IgD-negative memory B cell (primary cell): Measurements from ENCODE around the gene RNF223. TPM values are rescaled to one million over a fixed set of nuclear protein-coding genes. Genes with fewer than 3 reads are reported as not detected.
"Not testable (repeated sequence)": the region's sequence is repeated elsewhere in the genome, so short reads cannot be mapped to it uniquely, and the experiment has no call there.

ENCODE experiments used
- H3K27ac Mint-ChIP-seq, 3 donors: one replicate each; pipeline ENCODE4 v1.8.0; 2020 to 2022; ENCODE audit warnings: mild to moderate bottlenecking in 3 of 3, mixed read lengths in 3 of 3, moderate library complexity in 1 of 3
- H3K27me3 Mint-ChIP-seq: one replicate; pipeline ENCODE4 v1.8.0; 2021; ENCODE audit warnings: mixed read lengths
- H3K36me3 Mint-ChIP-seq: one replicate; pipeline ENCODE4 v1.8.0; 2020; ENCODE audit warnings: mild to moderate bottlenecking, mixed read lengths
- H3K4me1 Mint-ChIP-seq, 3 donors: one replicate each; pipeline ENCODE4 v1.8.0; 2020 to 2022; ENCODE audit warnings: mixed read lengths in 3 of 3, mild to moderate bottlenecking in 1 of 3
- H3K4me3 Mint-ChIP-seq, 4 donors: one replicate each; pipeline ENCODE4 v1.8.0; 2020 to 2022; ENCODE audit warnings: mild to moderate bottlenecking in 4 of 4, mixed read lengths in 4 of 4, moderate library complexity in 3 of 4
- H3K9me3 Mint-ChIP-seq, 3 donors: one replicate each; pipeline ENCODE4 v1.8.0; 2020 to 2021; ENCODE audit warnings: mixed read lengths in 3 of 3, mild to moderate bottlenecking in 1 of 3
- polyA plus RNA-seq: library from polyadenylated mRNA; unstranded; fragments of 300-500 nt; fragmentation: Illumina TruSeq; gene quantifications from one replicate; pipeline ENCODE4 v1.2.3, GENCODE V29; 2021

Gene RNF223
- polyA plus RNA-seq, 1 donor from 2014 or later, result not detected

- Mint-ChIP-seq H3K4me3 (peak overlapping the region in 2 of 4 donors; percentile 68 to 88), H3K36me3 (no peaks in the 10 kb centered on the region), H3K27me3 (peaks cover 6% of the 10 kb centered on the region), H3K4me1 (peaks cover 6 to 19% (median 17%) of the 10 kb centered on the region in 3 donors), H3K9me3 (no peaks in the 10 kb centered on the region), H3K27ac (peak overlapping the region in 1 of 3 donors; percentile 39)
Measured at GRCh38 chr1:1034439-1034781, 39.7 kb downstream of the RNF223 start.

DNA sequence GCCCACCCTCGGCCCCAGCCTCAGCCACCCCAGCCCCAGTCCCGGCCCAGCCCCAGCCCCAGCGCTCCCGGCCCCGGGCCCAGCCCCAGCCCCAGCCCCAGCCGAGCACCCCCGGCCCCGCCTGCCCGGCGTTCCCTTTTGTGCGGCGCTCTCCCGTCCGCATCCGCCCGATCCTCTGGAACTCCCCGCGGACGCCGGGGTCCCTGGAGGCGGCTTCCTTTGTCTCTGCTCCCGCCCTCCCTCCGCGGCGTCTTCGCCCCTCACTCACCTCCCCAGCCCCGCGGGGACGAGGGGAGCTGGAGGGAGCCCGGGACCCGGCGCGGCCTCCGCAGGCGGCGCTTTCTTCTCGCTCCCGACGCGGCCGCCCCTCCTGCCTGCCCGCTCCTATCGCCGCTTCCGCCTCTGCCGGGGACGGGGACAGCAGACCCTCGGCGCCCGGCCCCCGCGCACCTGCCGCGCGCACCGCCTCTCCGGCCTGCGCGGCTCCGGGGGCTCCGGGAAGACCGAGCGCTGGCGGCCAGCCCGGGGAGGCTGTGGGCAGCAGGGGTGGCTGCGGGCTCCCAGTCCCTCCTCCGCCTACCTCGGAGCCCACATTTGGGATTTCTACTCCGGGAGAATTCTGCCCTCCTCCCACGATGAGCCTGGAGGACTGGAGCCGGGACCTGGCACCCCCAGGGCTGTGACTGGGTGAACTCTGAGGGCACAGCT is 40.2 kb downstream of the RNF223 start:
- Mint-ChIP-seq H3K27ac (peak overlapping the region in 1 of 3 donors; percentile 39), H3K4me3 (peak overlapping the region in 2 of 4 donors; percentile 54 to 68), H3K27me3 (peaks cover 6% of the 10 kb centered on the region), H3K36me3 (no peaks in the 10 kb centered on the region), H3K9me3 (no peaks in the 10 kb centered on the region), H3K4me1 (peaks cover 5 to 15% (median 12%) of the 10 kb centered on the region in 3 donors)

GRCh38 chr1:1033009-1033587 is 41.0 kb downstream of the RNF223 start:
- H3K36me3 Mint-ChIP-seq, result no peaks in the 10 kb centered on the region
- H3K4me3 Mint-ChIP-seq, result peak overlapping the region in 3 of 4 donors; percentile 54 to 63 (median 62)
- H3K9me3 Mint-ChIP-seq, result no peaks in the 10 kb centered on the region
- H3K27ac Mint-ChIP-seq, result no peak overlapping the region
- peaks cover 0 to 10% (median 9%) of the 10 kb centered on the region in 3 donors for H3K4me1 Mint-ChIP-seq
- H3K27me3 Mint-ChIP-seq, result peaks cover 6% of the 10 kb centered on the region

DNA sequence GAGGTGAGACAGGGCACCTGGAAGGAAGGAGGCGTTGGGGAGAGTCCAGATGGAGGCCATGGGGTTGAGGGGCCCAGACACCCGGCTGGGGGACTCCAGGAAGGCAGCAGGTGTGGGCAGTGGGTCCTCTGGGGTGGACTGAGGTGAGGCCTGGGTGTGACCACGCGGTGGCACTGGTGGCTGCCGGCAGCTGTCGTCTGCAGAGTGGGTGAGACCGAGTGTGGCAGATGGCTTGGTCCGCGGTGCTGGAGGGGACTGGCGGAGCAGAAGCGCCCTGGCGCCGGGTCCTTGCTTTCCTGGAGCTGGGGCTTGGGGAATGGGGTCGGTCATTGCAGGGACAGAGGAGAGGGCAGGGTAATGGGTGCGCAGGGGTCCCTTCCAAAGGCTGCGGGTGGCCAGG is 41.7 kb downstream of the RNF223 start:
- H3K9me3 Mint-ChIP-seq, result no peaks in the 10 kb centered on the region
- H3K27me3 Mint-ChIP-seq, result peaks cover 6% of the 10 kb centered on the region
- peaks cover 0 to 9% (median 8%) of the 10 kb centered on the region in 3 donors for H3K4me1 Mint-ChIP-seq
- H3K36me3 Mint-ChIP-seq, result no peaks in the 10 kb centered on the region
- H3K27ac Mint-ChIP-seq, result peak overlapping the region in 2 of 3 donors; percentile 74 to 90
- H3K4me3 Mint-ChIP-seq, result peak overlapping the region; percentile 62 to 89 (median 76)

DNA sequence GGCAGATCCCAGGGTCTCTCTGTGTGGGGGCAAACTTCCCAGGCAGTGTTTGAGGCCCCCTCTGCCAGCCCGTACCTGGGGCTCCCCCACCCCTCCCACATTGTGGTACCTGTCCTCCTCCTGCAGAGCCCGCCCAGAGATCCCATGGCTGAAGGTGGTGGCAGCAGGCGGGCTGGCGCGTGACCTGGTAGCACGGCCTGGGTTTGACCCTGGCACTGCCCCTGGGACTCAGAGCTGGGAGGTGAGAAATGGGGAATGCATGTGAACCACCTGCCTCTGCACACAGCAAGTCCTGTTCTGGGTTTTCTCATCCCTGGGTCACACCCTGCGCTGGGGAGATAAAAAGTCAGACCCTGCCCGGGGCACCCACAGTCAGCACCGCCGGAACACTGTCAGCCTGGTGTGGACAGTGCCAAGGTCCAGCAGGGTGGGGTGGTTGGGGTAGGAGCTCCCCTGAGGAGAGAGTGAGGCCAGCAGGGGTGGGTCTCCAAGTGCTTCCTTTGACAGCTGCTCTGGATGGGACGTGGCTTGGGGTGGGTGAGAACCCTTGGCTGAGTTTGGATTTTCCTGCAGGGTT is 42.4 kb downstream of the RNF223 start:
- Mint-ChIP-seq H3K4me1 (peaks cover 0 to 9% (median 6%) of the 10 kb centered on the region in 3 donors), H3K4me3 (peak overlapping the region in 3 of 4 donors; percentile 62 to 89 (median 81)), H3K36me3 (no peaks in the 10 kb centered on the region), H3K9me3 (no peaks in the 10 kb centered on the region), H3K27me3 (peaks cover 7% of the 10 kb centered on the region), H3K27ac (peak overlapping the region; percentile 67 to 90 (median 74))

DNA sequence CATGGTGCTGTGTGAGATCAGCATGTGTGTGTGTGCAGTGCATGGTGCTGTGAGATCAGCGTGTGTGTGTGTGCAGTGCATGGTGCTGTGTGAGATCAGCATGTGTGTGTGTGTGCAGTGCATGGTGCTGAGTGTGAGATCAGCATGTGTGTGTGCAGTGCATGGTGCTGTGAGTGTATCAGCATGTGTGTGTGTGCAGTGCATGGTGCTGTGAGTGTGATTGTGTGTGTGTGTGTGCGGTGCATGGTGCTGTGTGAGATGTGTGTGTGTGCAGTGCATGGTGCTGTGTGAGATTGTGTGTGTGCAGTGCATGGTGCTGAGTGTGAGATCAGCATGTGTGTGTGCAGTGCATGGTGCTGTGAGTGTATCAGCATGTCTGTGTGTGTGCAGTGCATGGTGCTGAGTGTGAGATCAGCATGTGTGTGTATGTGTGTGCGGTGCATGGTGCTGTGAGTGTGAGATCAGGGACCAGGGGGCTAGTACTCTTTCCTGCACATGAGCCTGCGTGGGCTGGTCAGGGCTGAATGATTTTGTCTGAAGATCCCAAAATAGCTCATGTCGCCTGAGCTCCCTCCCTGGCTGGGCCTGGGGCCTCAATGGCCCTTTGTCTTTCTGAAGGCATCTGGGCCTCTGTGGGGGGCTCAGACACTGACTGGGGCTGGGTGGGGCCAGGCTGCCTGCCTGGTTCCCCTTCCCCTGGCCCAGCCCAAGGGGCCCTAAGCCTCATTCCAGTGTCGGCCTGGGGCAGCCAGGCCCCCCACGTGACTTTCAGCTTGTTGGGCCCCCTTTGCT is 43.0 kb downstream of the RNF223 start:
- H3K9me3 Mint-ChIP-seq, H3K4me1 Mint-ChIP-seq, H3K36me3 Mint-ChIP-seq, H3K27me3 Mint-ChIP-seq, H3K27ac Mint-ChIP-seq, H3K4me3 Mint-ChIP-seq: not testable (repeated sequence)

DNA sequence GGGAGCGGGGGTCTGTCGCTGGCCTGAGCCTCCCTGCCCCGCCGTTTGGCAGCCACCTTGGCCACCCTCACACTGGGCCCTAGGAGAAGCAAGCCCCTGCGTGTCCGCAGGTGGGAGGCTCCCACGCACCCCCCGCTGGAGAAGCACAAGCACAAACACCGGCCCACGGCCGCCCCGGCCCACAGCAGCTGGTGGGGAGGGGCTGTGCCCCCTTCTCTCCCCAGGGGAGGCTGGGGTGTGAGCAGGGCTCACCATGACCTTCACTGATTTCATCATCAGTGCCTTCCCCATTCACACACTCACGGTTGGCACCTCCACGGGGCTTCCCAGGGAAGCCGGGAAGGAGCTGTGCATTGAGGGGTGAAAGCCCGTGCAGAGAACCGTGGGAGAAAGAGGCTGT is 46.3 kb downstream of the RNF223 start:
- Mint-ChIP-seq H3K27me3 (peaks cover 1% of the 10 kb centered on the region), H3K4me3 (no peak overlapping the region), H3K9me3 (no peaks in the 10 kb centered on the region), H3K36me3 (no peaks in the 10 kb centered on the region), H3K27ac (no peak overlapping the region), H3K4me1 (peaks cover 0 to 6% (median 6%) of the 10 kb centered on the region in 3 donors)

- H3K27me3 Mint-ChIP-seq, result peaks cover 6% of the 10 kb centered on the region
- H3K4me1 Mint-ChIP-seq, result no peaks in the 10 kb centered on the region
- H3K27ac Mint-ChIP-seq, result no peak overlapping the region
- H3K9me3 Mint-ChIP-seq, result no peaks in the 10 kb centered on the region
- H3K36me3 Mint-ChIP-seq, result no peaks in the 10 kb centered on the region
- H3K4me3 Mint-ChIP-seq, result no peak overlapping the region
Measured at GRCh38 chr1:1026599-1027413, 47.3 kb downstream of the RNF223 start.

- Mint-ChIP-seq H3K4me3 (no peak overlapping the region), H3K36me3 (no peaks in the 10 kb centered on the region), H3K27me3 (peaks cover 6% of the 10 kb centered on the region), H3K9me3 (no peaks in the 10 kb centered on the region), H3K4me1 (no peaks in the 10 kb centered on the region), H3K27ac (no peak overlapping the region)
Measured at GRCh38 chr1:1025730-1026129, 48.4 kb downstream of the RNF223 start.

- Mint-ChIP-seq H3K27me3 (peaks cover 6% of the 10 kb centered on the region), H3K4me3 (no peak overlapping the region), H3K27ac (no peak overlapping the region), H3K9me3 (no peaks in the 10 kb centered on the region), H3K36me3 (no peaks in the 10 kb centered on the region), H3K4me1 (no peaks in the 10 kb centered on the region)
Measured at GRCh38 chr1:1024771-1025699, 49.1 kb downstream of the RNF223 start.

- H3K4me3 Mint-ChIP-seq, result peak overlapping the region in 1 of 4 donors; percentile 45
- peaks cover 6% of the 10 kb centered on the region for H3K27me3 Mint-ChIP-seq
Measured at GRCh38 chr1:1024149-1024770, 49.8 kb downstream of the RNF223 start.

GRCh38 chr1:1023700-1024099 is 50.4 kb downstream of the RNF223 start:
- H3K27me3 Mint-ChIP-seq, result peaks cover 6% of the 10 kb centered on the region
- peaks cover 0 to 2% (median 0%) of the 10 kb centered on the region in 3 donors for H3K4me1 Mint-ChIP-seq
- peak overlapping the region in 1 of 4 donors; percentile 58 for H3K4me3 Mint-ChIP-seq
- H3K36me3 Mint-ChIP-seq, result no peaks in the 10 kb centered on the region
- no peaks in the 10 kb centered on the region for H3K9me3 Mint-ChIP-seq
- peak overlapping the region in 1 of 3 donors; percentile 78 for H3K27ac Mint-ChIP-seq

More at GRCh38 chr1:1024149-1024770, 49.8 kb downstream of the RNF223 start:
- Mint-ChIP-seq H3K36me3 (no peaks in the 10 kb centered on the region), H3K9me3 (no peaks in the 10 kb centered on the region), H3K4me1 (no peaks in the 10 kb centered on the region), H3K27ac (no peak overlapping the region)
